H9 (cell line): ENCODE data around the gene IL31. TPM values are rescaled to one million over a fixed set of nuclear protein-coding genes. Genes with fewer than 3 reads are reported as not detected.

Experiments used
- DNase-seq: peaks from one replicate; pipeline ENCODE4 v3.0.0-alpha.2; 2017
- H2AFZ ChIP-seq: one replicate; pipeline ENCODE4 v1.6.1; 2013; ENCODE audit warnings: mild to moderate bottlenecking, low read length, control low read depth, moderate library complexity
- H2AK5ac ChIP-seq: 2 replicates; pipeline ENCODE4 v1.6.1; 2013; ENCODE audit warnings: low read length, control low read depth, mixed read lengths; ENCODE audit not compliant: insufficient read length
- H2BK120ac ChIP-seq: one replicate; pipeline ENCODE4 v1.6.1; 2013; ENCODE audit warnings: low read depth, mild to moderate bottlenecking, low read length, control low read depth, inconsistent platforms; ENCODE audit not compliant: poor library complexity, severe bottlenecking
- H2BK12ac ChIP-seq: 2 replicates; pipeline ENCODE4 v1.6.1; 2013; ENCODE audit warnings: low read length, control low read depth, mixed read lengths, low read depth; ENCODE audit not compliant: insufficient read length
- H2BK15ac ChIP-seq: 2 replicates; pipeline ENCODE4 v1.6.1; 2013; ENCODE audit warnings: low read depth, low read length, control low read depth
- H2BK20ac ChIP-seq: one replicate; pipeline ENCODE4 v1.6.1; 2013; ENCODE audit warnings: low read depth, mild to moderate bottlenecking, low read length, control low read depth, inconsistent platforms; ENCODE audit not compliant: poor library complexity, severe bottlenecking
- H2BK5ac ChIP-seq: 2 replicates; pipeline ENCODE4 v1.6.1; 2013; ENCODE audit warnings: low read length, control low read depth, mixed read lengths; ENCODE audit not compliant: insufficient read length
- H3K14ac ChIP-seq: 2 replicates; pipeline ENCODE4 v1.6.1; 2013; ENCODE audit warnings: low read length, control low read depth; ENCODE audit not compliant: insufficient read depth
- H3K18ac ChIP-seq: 2 replicates; pipeline ENCODE4 v1.6.1; 2013; ENCODE audit warnings: low read depth, mild to moderate bottlenecking, mixed read lengths, low read length, control low read depth; ENCODE audit not compliant: insufficient read length
- H3K23ac ChIP-seq: 2 replicates; pipeline ENCODE4 v1.6.1; 2013; ENCODE audit warnings: low read length, control low read depth, mixed read lengths, low read depth; ENCODE audit not compliant: insufficient read length
- H3K23me2 ChIP-seq: 2 replicates; pipeline ENCODE4 v1.6.1; 2013; ENCODE audit warnings: low read depth, mild to moderate bottlenecking, mixed read lengths, low read length, control low read depth; ENCODE audit not compliant: insufficient read length, poor library complexity, severe bottlenecking
- H3K27ac ChIP-seq: 2 replicates; pipeline ENCODE4 v1.5.1; 2013; ENCODE audit warnings: low read length, control low read depth, mixed read lengths, low read depth; ENCODE audit not compliant: insufficient read length
- H3K27me3 ChIP-seq: 2 replicates; pipeline ENCODE4 v1.6.1; 2013; ENCODE audit warnings: low read length, control low read depth, inconsistent platforms; ENCODE audit not compliant: insufficient read depth
- H3K4ac ChIP-seq: 2 replicates; pipeline ENCODE4 v1.6.1; 2013; ENCODE audit warnings: low read depth, mild to moderate bottlenecking, control low read depth, inconsistent platforms, low read length, moderate library complexity
- H3K4me1 ChIP-seq: 2 replicates; pipeline ENCODE4 v1.6.1; 2013; ENCODE audit warnings: low read length, control low read depth, inconsistent platforms; ENCODE audit not compliant: insufficient read depth
- H3K4me2 ChIP-seq: 2 replicates; pipeline ENCODE4 v1.6.1; 2013; ENCODE audit warnings: low read length, control low read depth, mixed read lengths; ENCODE audit not compliant: insufficient read length, insufficient read depth
- H3K56ac ChIP-seq: 2 replicates; pipeline ENCODE4 v1.6.1; 2013; ENCODE audit warnings: low read depth, mild to moderate bottlenecking, mixed read lengths, low read length, control low read depth; ENCODE audit not compliant: insufficient read length
- H3K79me1 ChIP-seq: 2 replicates; pipeline ENCODE4 v1.6.1; 2013; ENCODE audit warnings: low read depth, mild to moderate bottlenecking, moderate library complexity, low read length, control low read depth, inconsistent platforms; ENCODE audit not compliant: insufficient read depth, poor library complexity, severe bottlenecking
- H3K79me2 ChIP-seq: 2 replicates; pipeline ENCODE4 v1.6.1; 2013; ENCODE audit warnings: low read length, control low read depth, inconsistent platforms; ENCODE audit not compliant: insufficient read depth
- H3K9ac ChIP-seq: 2 replicates; pipeline ENCODE4 v1.6.1; 2013; ENCODE audit warnings: low read length, control low read depth, mixed read lengths; ENCODE audit not compliant: insufficient read length; ENCODE audit errors: extremely low read depth
- H3K9me3 ChIP-seq: one replicate; pipeline ENCODE4 v1.6.1; 2013; ENCODE audit warnings: low read depth, low read length, inconsistent platforms; ENCODE audit not compliant: control insufficient read depth
- H3T11ph ChIP-seq: one replicate; pipeline ENCODE4 v1.6.1; 2013; ENCODE audit warnings: mild to moderate bottlenecking, low read length, control low read depth, inconsistent platforms
- H4K20me1 ChIP-seq: one replicate; pipeline ENCODE4 v1.6.1; 2013; ENCODE audit not compliant: control insufficient read depth, insufficient read length, insufficient read depth
- H4K5ac ChIP-seq: 2 replicates; pipeline ENCODE4 v1.6.1; 2013; ENCODE audit warnings: low read depth, mild to moderate bottlenecking, mixed read lengths, low read length, control low read depth; ENCODE audit not compliant: insufficient read length
- H4K8ac ChIP-seq: replicated peaks from 2 replicates; pipeline ENCODE4 v1.6.1; 2013; ENCODE audit warnings: low read length, control low read depth, mixed read lengths, low read depth; ENCODE audit not compliant: insufficient read length
- H4K91ac ChIP-seq: 2 replicates; pipeline ENCODE4 v1.6.1; 2013; ENCODE audit warnings: low read depth, mild to moderate bottlenecking, moderate library complexity, mixed read lengths, low read length, control low read depth; ENCODE audit not compliant: insufficient read length
- H3K27ac Mint-ChIP-seq, 3 experiments: 2 replicates in 2 of 3; 3 replicates in 1 of 3; pipeline ENCODE4 v1.8.0; 2020 to 2021; ENCODE audit warnings: mixed read lengths in 3 of 3, mild to moderate bottlenecking in 1 of 3, moderate library complexity in 1 of 3
- H3K27me3 Mint-ChIP-seq: 2 replicates; pipeline ENCODE4 v1.8.0; 2021; ENCODE audit warnings: low read depth, mild to moderate bottlenecking, moderate library complexity, mixed read lengths
- H3K36me3 Mint-ChIP-seq, 3 experiments: 2 replicates in 2 of 3; 3 replicates in 1 of 3; pipeline ENCODE4 v1.8.0; 2020 to 2021; ENCODE audit warnings: low read depth in 3 of 3, mixed read lengths in 3 of 3; ENCODE audit not compliant: insufficient read depth in 1 of 3
- H3K4me1 Mint-ChIP-seq, 2 experiments: 2 replicates each; pipeline ENCODE4 v1.8.0; 2020; ENCODE audit warnings: mixed read lengths in 2 of 2
- H3K4me3 Mint-ChIP-seq, 2 experiments: 2 replicates in 1 of 2; 3 replicates in 1 of 2; pipeline ENCODE4 v1.8.0; 2020 to 2021; ENCODE audit warnings: mild to moderate bottlenecking in 2 of 2, mixed read lengths in 2 of 2, moderate library complexity in 1 of 2
- H3K9me3 Mint-ChIP-seq, 2 experiments: 2 replicates in 1 of 2; 3 replicates in 1 of 2; pipeline ENCODE4 v1.8.0; 2020; ENCODE audit warnings: mild to moderate bottlenecking in 2 of 2, mixed read lengths in 2 of 2, moderate library complexity in 1 of 2
- CTCF ChIP-seq: fragments of 200-600 bp; sonication (generic); conservative IDR thresholded peaks from 3 replicates; pipeline ENCODE4 v1.8.0; 2021; ENCODE audit warnings: antibody characterized with exemption, mild to moderate bottlenecking
- WGBS: extraction: QIAGEN DNeasy Blood & Tissue Kit; methylation state at CpG from one replicate; pipeline ENCODE4 v1.1.7; 2013; ENCODE audit warnings: missing lambda C conversion rate, low lambda C conversion rate, mixed read lengths; ENCODE audit not compliant: insufficient read length; ENCODE audit errors: extremely low coverage; 5-methylcytosine and 5-hydroxymethylcytosine counted together
- total RNA-seq: library from RNA; stranded (reverse); gene quantifications from 2 replicates; pipeline ENCODE4 v1.2.1, GENCODE V29; 2021

Gene IL31
- total RNA-seq, 1 experiment from 2014 or later, result not detected

GRCh38 chr12:122207391-122207790 lies 33.4 kb upstream of the IL31 start:
- H4K91ac ChIP-seq, result no peak overlapping the region
- no peak overlapping the region for H4K5ac ChIP-seq
- no peaks in the 10 kb centered on the region for H3K79me1 ChIP-seq
- Mint-ChIP-seq H3K4me1 (peaks cover 25 to 30% of the 10 kb centered on the region in 2 experiments), H3K36me3 (peaks cover 24 to 44% (median 40%) of the 10 kb centered on the region in 3 experiments; a peak in 6 of 7 replicates), H3K27me3 (peaks cover 33% of the 10 kb centered on the region), H3K27ac (peak overlapping the region in 1 of 3 experiments; percentile 20; a peak in 1 of 7 replicates), H3K4me3 (no peak overlapping the region), H3K9me3 (no peaks in the 10 kb centered on the region)
- no CpG with 5 or more reads among the region's 8 CpGs for WGBS
- H3T11ph ChIP-seq, result no peak overlapping the region
- peaks cover 4% of the 10 kb centered on the region; the same call in 1 of the 2 replicates for H3K27me3 ChIP-seq
- no peak overlapping the region for H3K4ac ChIP-seq
- H3K4me1 ChIP-seq, result no peaks in the 10 kb centered on the region; the same call in 1 of the 2 replicates
- no peak overlapping the region for H3K27ac ChIP-seq
- peaks cover 7% of the 10 kb centered on the region for H3K23me2 ChIP-seq
- no peak overlapping the region for H2BK20ac ChIP-seq
- no peak overlapping the region for H3K23ac ChIP-seq
- no peak overlapping the region for H2BK120ac ChIP-seq
- H3K56ac ChIP-seq, result no peak overlapping the region
- H3K79me2 ChIP-seq, result no peaks in the 10 kb centered on the region
- no peak overlapping the region for H2BK12ac ChIP-seq
- no peak overlapping the region for H3K14ac ChIP-seq
- TF ChIP-seq CTCF, result no peak
- H3K9ac ChIP-seq, result no peak overlapping the region
- no peak overlapping the region for H2BK5ac ChIP-seq
- no peaks in the 10 kb centered on the region for H3K9me3 ChIP-seq
- no peak overlapping the region for H2AFZ ChIP-seq
- H2AK5ac ChIP-seq, result no peak overlapping the region
- H4K20me1 ChIP-seq, result no peaks in the 10 kb centered on the region
- no peak overlapping the region for H3K18ac ChIP-seq
- DNase-seq, result no peak
- H3K4me2 ChIP-seq, result no peak overlapping the region
- no peak overlapping the region for H4K8ac ChIP-seq
- no peak overlapping the region for H2BK15ac ChIP-seq
